ENCODE measurements around the gene SPTBN1.

GRCh38 chr2:54419855-54420523, 36.1 kb upstream of the SPTBN1 start:
- TF ChIP-seq CTCF (IDR thresholded peaks at IDR 0.05; ENCODE audit: low read depth, low read length) (no peak), POLR2A (IDR thresholded peaks at IDR 0.05; ENCODE audit: extremely low read depth, insufficient read length) (no peak), MYC (IDR thresholded peaks at IDR 0.05; ENCODE audit: low read depth, low read length) (no peak)
- TF ChIP-seq, protein P1, sequence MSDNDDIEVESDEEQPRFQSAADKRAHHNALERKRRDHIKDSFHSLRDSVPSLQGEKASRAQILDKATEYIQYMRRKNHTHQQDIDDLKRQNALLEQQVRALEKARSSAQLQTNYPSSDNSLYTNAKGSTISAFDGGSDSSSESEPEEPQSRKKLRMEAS (IDR thresholded peaks at IDR 0.05; ENCODE audit: low read depth, low read length) = no peak
